MG63 (cell line): ENCODE measurements around the gene THRB. TPM values are rescaled to one million over a fixed set of nuclear protein-coding genes. Genes with fewer than 3 reads are reported as not detected.

Experiments
- DNase-seq: peaks from one replicate; pipeline ENCODE4 v3.0.0-alpha.2; 2020
- H3K27me3 ChIP-seq: fragments of 250-450 bp; sonication (Bioruptor Pico); 2 replicates; pipeline ENCODE4 v1.5.1; 2020; ENCODE audit warnings: mild to moderate bottlenecking, moderate library complexity
- H3K36me3 ChIP-seq: fragments of 250-450 bp; sonication (Bioruptor Pico); 2 replicates; pipeline ENCODE4 v1.5.1; 2020; ENCODE audit warnings: mild to moderate bottlenecking, moderate library complexity
- H3K4me3 ChIP-seq: fragments of 250-450 bp; sonication (Bioruptor Pico); 2 replicates; pipeline ENCODE4 v1.5.1; 2020; ENCODE audit warnings: mild to moderate bottlenecking, moderate library complexity
- H3K9me3 ChIP-seq: fragments of 250-450 bp; sonication (Bioruptor Pico); 2 replicates; pipeline ENCODE4 v1.5.1; 2020; ENCODE audit warnings: mild to moderate bottlenecking, moderate library complexity
- total RNA-seq: library from RNA; depleted of rRNA; stranded (reverse); fragments of >200 nt; shearing (Covaris generic); gene quantifications from 2 replicates; pipeline ENCODE4 v1.2.3, GENCODE V29; 2014; ENCODE audit warnings: low replicate concordance

Gene THRB
- total RNA-seq, 1 experiment from 2014 or later: not detected

DNA sequence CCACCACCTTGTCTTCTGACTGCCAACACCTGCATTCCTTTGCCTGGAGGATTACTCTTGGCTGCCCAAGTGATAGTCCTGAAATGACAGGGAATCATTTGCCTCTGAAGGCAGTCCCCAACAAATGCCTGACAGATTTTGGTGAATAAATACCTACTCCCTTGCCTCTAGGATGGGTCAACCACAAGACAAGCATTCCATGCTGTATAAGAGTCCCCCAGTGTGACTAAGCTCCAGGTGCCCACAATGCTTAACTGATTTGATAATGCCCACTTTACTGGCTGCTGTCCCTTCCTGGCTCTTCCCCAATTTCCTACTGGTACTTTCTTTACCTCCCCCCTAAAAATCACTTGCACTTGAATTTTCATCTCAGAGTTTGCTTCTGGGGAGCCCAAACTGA lies 14.8 kb downstream of the THRB start:
- H3K36me3 ChIP-seq: no peaks in the 10 kb centered on the region
- H3K27me3 ChIP-seq: no peaks in the 10 kb centered on the region
- H3K4me3 ChIP-seq: no peak overlapping the region
- H3K9me3 ChIP-seq: no peaks in the 10 kb centered on the region
- DNase-seq: no peak

DNA sequence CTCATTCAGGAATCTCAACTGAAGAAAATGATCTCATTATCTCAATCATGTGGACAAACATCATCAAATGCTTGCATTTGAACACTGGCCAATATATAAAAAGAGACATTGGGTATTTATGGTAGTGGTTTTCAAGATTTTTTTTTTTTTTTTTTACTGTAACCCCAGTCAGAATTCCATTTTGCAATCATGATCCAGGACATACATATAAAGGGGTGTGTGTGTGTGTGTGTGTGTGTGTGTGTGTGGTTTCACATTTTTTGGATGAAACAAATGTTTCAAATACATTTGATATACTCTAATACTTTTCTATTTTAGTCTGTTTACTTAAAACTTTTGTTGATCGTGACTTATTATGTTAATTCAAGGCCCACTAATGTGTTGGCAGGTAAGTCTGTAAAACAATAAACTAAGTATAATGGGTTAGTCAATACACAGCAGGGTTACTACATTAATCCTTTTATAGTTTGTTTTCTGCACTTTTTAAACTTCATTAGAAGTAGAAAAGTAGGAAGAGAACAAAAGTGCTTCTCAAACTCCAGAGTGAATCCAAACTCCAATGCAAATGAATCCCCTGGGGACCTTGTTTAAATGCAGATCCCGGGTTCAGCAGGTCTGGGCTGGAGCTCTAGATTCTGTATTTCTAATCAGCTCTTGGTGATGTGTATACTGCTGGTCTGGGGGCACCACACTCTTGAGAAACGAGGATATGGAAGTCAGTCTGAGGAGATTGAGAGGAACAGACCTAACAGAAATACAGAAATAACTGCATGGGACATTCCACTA lies 17.6 kb downstream of the THRB start:
- no peaks in the 10 kb centered on the region for H3K36me3 ChIP-seq
- H3K9me3 ChIP-seq: no peaks in the 10 kb centered on the region
- no peak for DNase-seq
- no peaks in the 10 kb centered on the region for H3K27me3 ChIP-seq
- H3K4me3 ChIP-seq: no peak overlapping the region

DNA sequence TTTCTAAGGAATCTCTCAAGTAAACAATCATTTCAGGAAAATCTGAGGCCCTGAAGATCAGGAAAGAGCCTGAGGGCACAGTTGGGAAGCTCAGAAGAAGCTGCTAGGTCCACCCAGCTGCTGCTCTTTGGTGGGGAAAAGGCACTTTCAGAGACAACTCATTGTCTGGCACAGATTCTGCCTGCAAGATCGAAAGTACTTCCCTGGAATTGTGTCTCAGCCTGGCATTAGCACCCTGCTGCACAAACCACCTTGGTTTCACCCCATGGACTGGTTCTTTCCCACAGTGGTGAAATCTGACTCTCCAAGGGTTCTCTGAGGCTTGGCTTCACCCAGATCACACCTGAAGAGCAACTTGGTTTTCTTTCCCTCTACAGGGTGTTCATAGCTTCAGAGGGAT lies 18.7 kb downstream of the THRB start:
- no peak overlapping the region for H3K4me3 ChIP-seq
- DNase-seq: peak; percentile 34

DNA sequence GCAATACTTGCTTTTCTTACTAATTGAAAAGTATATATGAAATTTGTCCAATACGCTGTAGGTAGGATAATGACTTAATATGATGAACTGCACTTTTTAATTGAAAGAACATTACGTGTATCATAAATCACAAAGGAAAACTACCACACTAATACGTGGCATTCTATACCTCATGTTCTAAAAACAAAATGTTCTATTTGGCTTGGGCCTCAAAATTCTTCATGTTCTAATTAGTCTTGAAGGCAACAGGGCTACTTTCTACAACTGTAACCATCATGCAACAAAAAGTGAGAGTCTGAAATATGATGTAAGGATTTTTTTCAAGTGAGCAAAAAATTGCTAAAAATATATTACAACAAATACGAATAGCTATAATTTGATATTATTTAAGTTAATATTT lies 19.8 kb downstream of the THRB start:
- Histone ChIP-seq H3K27me3 (no peaks in the 10 kb centered on the region), H3K9me3 (no peaks in the 10 kb centered on the region), H3K4me3 (no peak overlapping the region), H3K36me3 (no peaks in the 10 kb centered on the region)
- no peak for DNase-seq

More for the DNA sequence above, 18.7 kb downstream of the THRB start:
- H3K36me3 ChIP-seq: no peaks in the 10 kb centered on the region
- H3K27me3 ChIP-seq: no peaks in the 10 kb centered on the region
- no peaks in the 10 kb centered on the region for H3K9me3 ChIP-seq

DNA sequence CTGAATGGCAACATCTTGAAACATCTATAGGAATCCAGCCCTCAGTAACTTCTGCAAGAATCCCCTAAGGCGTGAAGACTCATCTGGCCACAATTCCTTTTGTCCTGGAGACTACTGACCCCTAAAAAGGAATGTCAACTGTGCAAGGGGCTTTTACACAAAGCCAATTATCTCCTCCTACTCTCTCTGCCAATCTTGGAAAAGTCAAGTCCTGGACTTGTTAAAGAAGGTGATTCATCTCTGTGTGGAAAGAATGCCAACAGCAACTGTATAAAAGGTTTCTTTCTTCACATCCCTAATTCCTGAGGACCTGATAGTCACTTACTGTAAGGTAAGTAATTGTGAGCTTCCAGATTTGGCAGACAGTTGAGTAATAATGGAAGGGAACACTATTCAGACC lies 22.3 kb downstream of the THRB start:
- Histone ChIP-seq H3K9me3 (no peaks in the 10 kb centered on the region), H3K36me3 (no peaks in the 10 kb centered on the region), H3K4me3 (no peak overlapping the region), H3K27me3 (no peaks in the 10 kb centered on the region)
- no peak for DNase-seq

DNA sequence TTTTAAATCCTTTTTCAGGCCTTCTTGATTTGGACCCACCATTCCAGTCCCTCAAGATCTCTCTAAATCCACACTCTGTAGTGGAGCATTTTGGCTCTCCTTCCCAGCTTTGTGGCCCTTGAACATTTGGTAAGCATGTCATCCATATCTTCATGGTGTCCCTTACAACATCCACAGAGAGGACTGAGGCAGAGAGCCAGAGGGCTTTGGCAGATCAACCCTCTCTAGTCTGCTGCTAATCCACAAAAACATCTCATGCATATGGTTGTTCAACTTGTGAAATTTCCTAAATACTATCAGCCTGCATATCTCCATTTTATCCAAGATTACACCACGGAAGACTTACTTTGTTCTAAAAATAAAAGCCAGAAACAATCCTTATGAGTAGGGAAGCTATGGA lies 23.2 kb downstream of the THRB start:
- H3K36me3 ChIP-seq: no peaks in the 10 kb centered on the region
- no peak overlapping the region for H3K4me3 ChIP-seq
- no peak for DNase-seq
- no peaks in the 10 kb centered on the region for H3K27me3 ChIP-seq
- H3K9me3 ChIP-seq: no peaks in the 10 kb centered on the region

DNA sequence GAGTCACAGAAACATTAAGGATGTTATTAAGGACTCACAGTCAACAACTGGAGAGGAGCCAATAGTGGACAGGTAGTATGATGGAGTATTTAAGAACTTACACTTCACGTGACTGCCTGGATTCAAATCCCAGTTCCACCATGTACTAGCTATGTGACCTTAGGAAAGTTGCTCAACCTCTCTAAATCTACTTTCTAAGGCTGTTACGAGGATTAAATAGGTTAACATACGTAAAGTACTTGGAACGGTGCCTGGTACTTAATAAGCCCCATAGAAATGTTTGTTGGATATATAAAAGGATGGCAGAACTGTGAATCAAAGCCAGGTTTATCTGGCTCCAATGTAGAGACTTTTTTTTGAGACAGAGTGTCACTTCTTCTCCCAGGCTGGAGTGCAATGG lies 24.4 kb downstream of the THRB start:
- Histone ChIP-seq H3K27me3 (no peaks in the 10 kb centered on the region), H3K9me3 (no peaks in the 10 kb centered on the region), H3K4me3 (no peak overlapping the region), H3K36me3 (no peaks in the 10 kb centered on the region)
- DNase-seq: no peak

DNA sequence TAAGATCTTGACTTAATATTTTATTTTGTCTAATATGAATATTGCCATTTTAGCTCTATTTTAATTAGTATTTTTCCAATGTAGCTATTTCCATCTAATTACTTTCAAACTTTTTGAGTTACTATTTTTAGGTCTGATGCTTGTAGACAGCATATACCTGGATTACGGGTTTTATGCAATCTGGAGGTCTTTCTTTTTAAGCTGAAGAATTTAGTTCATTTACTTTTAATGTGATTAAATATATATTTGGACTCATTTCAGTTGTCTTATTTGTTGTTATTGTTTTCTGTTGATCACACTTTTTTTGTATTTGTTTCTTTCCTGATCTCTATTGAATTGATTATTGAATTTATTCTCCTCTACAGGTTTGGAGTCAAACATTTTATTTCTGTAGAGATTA lies 30.3 kb downstream of the THRB start:
- Histone ChIP-seq H3K4me3 (no peak overlapping the region), H3K27me3 (no peaks in the 10 kb centered on the region), H3K9me3 (no peaks in the 10 kb centered on the region), H3K36me3 (no peaks in the 10 kb centered on the region)
- DNase-seq: no peak

DNA sequence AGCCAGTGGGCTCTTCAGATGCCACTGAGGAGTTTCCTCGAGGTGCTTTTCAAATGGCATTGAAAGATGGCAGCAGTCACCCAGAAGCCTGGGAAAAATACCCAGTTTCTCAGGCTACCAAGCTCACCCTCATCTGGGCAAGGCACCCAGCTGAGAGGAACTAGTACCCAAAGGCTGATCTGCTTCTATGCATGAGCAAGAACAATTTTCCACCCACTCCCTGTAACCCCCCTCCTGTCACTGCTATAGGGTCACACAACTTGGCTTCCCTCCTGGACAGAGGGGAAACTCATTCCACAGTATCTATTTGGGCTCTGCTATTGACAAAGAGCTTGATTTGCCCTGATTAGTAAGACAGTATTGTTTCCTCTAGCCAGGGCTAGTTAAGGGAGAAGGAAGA lies 31.9 kb downstream of the THRB start:
- no peak overlapping the region for H3K4me3 ChIP-seq
- H3K9me3 ChIP-seq: no peaks in the 10 kb centered on the region
- DNase-seq: no peak
- H3K27me3 ChIP-seq: no peaks in the 10 kb centered on the region
- H3K36me3 ChIP-seq: no peaks in the 10 kb centered on the region

DNA sequence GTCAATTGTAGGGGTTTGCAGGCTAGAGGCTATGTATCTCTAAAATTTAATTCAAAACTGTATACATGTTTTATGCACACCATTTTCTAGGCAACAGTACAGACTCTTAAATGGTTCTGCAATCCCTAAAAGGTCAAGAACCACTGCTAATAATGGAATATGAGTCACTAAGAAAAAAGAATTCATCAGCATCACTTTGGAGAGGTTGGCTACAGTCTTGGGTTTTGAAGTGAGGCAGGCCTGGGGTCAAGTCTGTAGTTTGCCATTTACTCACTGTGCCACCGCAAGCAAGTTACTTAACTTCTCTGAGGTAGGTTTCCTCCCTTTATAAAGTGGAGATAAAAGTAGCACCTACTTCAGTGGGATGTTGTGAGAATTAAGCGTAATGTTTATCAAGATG lies 33.7 kb downstream of the THRB start:
- H3K27me3 ChIP-seq: no peaks in the 10 kb centered on the region
- no peak for DNase-seq
- H3K4me3 ChIP-seq: no peak overlapping the region

DNA sequence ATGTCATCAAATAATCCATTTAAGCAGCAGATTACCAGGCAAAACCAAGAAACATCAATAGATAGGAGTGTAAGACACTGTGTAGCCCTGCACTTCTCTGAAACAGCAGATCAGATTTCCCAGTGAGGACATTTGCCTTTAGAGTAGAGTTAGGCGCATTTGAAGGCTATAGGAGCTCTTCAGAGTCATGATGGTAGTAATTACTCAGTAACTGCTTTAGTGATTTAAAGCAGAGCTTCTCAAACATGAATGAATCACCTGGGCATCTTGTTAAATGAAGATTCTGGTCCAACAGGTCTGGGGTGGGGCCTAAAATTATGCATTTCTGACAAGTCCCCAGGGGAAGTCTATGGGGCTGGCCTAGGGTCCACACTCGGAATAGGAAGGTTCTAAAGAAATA lies 36.9 kb downstream of the THRB start:
- Histone ChIP-seq H3K27me3 (no peaks in the 10 kb centered on the region), H3K4me3 (no peak overlapping the region), H3K36me3 (no peaks in the 10 kb centered on the region), H3K9me3 (no peaks in the 10 kb centered on the region)
- no peak for DNase-seq

More for the DNA sequence above, 33.7 kb downstream of the THRB start:
- H3K36me3 ChIP-seq: no peaks in the 10 kb centered on the region
- no peaks in the 10 kb centered on the region for H3K9me3 ChIP-seq

DNA sequence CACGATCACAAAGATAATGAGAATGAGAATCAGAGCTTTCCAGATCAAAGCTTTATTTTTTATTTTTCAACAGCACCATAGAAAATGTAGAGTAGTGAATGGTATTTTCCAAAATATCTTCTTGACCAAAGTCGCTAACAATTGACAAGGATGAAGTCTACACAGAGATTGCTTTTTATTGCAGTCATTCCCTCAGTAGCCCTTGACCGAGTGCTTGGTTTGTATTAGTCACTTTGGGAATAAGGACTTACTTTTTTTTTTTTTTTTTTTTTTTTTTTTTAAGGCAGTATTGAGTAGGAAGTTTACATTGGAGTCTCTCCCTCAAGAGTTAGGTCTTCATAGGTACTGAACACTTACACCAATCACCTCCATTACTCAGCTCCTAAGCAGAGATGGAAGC lies 39.8 kb downstream of the THRB start:
- H3K27me3 ChIP-seq: no peaks in the 10 kb centered on the region
- H3K9me3 ChIP-seq: no peaks in the 10 kb centered on the region
- no peak for DNase-seq
- no peaks in the 10 kb centered on the region for H3K36me3 ChIP-seq
- H3K4me3 ChIP-seq: no peak overlapping the region

DNA sequence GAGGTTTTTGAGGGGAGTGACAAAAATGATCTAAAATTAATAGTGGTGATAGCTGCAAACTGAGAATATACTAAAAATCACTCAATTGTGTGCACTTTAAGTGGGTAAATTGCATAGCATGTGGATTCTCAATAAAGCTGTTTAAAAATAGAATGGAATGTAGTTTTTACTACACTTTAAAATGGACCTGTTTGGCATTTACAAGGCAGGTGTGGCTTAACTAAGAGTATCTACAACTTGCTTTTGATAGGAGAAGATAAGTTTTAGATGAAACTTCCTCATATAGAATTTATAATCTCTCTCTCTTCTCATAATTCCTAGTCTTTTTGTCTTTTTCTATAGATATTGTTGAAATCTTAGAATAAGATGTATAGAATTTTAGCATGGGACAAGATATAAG lies 40.3 kb downstream of the THRB start:
- no peak for DNase-seq
- no peaks in the 10 kb centered on the region for H3K9me3 ChIP-seq
- H3K4me3 ChIP-seq: no peak overlapping the region
- H3K27me3 ChIP-seq: no peaks in the 10 kb centered on the region
- no peaks in the 10 kb centered on the region for H3K36me3 ChIP-seq

DNA sequence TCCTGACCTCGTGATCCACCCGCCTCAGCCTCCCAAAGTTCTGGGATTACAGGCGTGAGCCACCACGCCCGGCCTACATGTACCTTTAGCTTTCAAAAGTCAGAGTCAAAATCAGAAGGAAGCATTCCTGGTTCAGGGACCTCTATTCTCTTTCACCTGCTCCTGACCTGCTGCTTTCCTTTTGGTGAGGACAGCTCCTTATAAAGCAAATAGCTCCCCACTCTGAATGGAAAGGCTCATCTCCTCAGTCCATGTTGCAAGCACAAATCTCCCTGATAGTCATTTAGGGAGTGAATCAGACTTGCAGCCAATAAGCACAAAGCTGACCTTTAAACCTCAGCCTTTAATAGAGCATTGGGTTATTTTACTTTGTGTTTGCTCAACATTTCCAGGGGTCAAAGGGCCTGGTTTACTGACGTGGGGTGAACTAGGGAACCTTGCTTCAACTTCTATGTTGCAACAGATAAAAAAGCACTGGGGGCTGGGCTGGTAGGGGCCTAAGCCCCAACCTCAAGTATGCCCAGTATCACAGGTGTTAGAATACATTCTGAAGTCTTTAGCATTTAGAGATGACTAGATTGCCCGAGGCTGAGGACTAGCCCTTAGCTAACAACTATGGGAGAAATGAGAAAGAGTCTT lies 43.1 kb downstream of the THRB start:
- no peaks in the 10 kb centered on the region for H3K27me3 ChIP-seq
- DNase-seq: no peak
- no peak overlapping the region for H3K4me3 ChIP-seq
- H3K9me3 ChIP-seq: no peaks in the 10 kb centered on the region
- H3K36me3 ChIP-seq: no peaks in the 10 kb centered on the region

DNA sequence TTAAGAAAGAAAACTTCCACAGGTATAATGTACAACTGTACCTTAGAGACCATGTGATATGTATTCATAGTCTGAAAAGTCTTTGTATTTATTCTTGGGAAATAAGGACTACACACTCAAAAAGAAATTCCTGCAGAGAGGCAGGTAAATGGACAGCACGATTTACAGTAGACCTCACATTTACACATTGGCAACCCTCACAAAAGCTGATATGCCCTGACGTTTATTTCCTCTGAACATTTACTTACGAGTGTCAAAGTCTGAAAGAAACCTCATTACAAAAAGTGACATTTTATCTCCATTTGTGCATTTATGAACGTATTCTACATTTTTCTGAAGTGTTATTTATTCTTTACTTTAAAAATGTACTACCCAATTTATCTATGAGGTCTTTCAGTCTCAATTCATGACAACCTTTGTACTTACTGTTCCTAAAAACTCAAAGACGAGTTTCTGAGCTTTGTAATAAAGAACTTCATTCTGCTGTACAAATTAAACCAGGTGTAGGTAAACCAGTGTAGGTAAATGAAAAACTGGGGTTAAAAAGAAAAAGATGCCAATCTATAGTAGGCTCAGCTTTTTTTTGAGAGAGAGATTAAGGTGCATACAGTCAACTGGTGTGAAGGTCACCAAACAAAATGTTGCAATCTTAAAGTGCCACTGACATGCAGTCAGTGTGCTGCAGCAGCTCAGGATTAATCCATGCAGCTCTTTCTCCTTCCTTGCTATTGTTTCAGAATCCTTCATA lies 44.3 kb downstream of the THRB start:
- no peaks in the 10 kb centered on the region for H3K36me3 ChIP-seq
- H3K4me3 ChIP-seq: no peak overlapping the region
- H3K9me3 ChIP-seq: no peaks in the 10 kb centered on the region
- H3K27me3 ChIP-seq: no peaks in the 10 kb centered on the region
- DNase-seq: no peak

DNA sequence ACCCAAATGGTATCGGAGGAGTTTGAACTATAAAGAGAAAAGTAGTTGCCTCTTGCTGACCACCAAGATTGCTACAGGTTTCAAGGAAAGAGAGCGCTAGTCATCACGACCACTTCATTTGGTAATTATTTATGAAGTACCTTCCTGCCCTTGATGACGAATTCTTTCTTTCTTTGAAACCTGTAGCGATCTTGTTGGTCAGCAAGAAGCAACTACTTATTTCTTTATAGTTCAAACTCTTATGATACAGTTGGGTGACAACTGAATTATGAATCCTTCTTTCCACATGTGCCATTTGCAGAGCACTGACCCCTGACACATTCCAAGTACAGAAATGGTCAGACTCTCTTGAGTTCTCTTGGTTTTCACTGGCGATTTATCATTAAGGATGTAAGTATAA lies 46.8 kb downstream of the THRB start:
- DNase-seq: no peak
- no peaks in the 10 kb centered on the region for H3K36me3 ChIP-seq
- H3K27me3 ChIP-seq: no peaks in the 10 kb centered on the region

DNA sequence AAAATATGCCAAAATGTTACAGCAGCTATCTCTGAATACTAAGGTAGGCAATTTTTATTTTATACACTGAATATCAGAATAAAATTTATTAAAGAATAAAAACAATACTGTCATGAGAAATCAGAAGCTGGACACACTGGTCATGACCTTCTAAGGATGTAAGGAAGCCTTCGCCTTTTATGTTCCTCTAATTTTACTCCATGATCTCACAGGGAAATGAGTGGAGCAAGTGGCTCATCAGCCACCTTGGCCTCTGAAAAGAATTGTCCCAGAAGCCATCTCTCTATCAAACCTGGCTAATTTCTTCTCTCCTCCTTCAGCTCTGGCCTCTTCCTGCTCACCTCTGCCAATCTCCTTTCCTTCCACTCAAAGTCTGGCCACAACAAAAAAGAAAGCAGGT lies 48.6 kb downstream of the THRB start:
- Histone ChIP-seq H3K9me3 (no peaks in the 10 kb centered on the region), H3K36me3 (no peaks in the 10 kb centered on the region), H3K27me3 (no peaks in the 10 kb centered on the region), H3K4me3 (no peak overlapping the region)
- DNase-seq: no peak

More for the DNA sequence above, 46.8 kb downstream of the THRB start:
- Histone ChIP-seq H3K4me3 (no peak overlapping the region), H3K9me3 (no peaks in the 10 kb centered on the region)

DNA sequence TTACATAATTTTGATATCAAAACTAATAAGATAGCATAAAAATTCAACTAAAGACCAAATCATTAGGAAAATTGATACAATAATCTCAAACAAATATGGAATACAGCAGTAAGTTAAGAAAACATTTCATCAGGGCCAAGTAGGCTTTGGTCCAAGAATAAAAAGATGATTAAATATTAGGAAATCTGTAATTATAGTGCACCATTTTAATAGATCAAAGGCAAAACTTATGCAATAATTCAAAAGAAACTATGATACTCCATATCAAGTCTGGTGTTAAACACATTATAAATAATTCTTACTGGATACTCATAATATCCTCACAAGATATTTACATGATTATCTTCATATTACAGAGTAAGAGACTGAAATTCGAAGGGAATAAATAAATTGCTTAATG lies 51.2 kb downstream of the THRB start:
- no peak for DNase-seq
- Histone ChIP-seq H3K36me3 (no peaks in the 10 kb centered on the region), H3K4me3 (no peak overlapping the region), H3K27me3 (no peaks in the 10 kb centered on the region), H3K9me3 (no peaks in the 10 kb centered on the region)
